ENCODE results near the gene RMND5A. TPM values are rescaled to one million over a fixed set of nuclear protein-coding genes. Genes with fewer than 3 reads are reported as not detected.

RMND5A gene
- polyA plus RNA-seq, 4 donors, result 13.5 to 63.5 (median 19.8) TPM

GRCh38 chr2:86746939-86747338 is 26.8 kb downstream of the RMND5A start:
- DNase-seq (peak; percentile 40 to 53), FAIRE-seq (no peak)
- H3K27ac ChIP-seq (ENCODE audit: low read depth in 1 of 3, low read length in 2 of 3), result no peak overlapping the region

GRCh38 chr2:86747711-86748639 is 27.9 kb downstream of the RMND5A start:
- WGBS, 3 donors, result 92 to 97% (median 95%) methylated on average over 9 of the region's 9 CpGs
- H3K27me3 ChIP-seq (ENCODE audit: control insufficient read depth in 3 of 3, insufficient read depth in 3 of 3, low read length in 3 of 3), result no peaks in the 10 kb centered on the region
- peaks cover 0 to 7% (median 0%) of the 10 kb centered on the region in 3 donors for H3K4me1 ChIP-seq (ENCODE audit: control insufficient read depth in 3 of 3, insufficient read depth in 2 of 3, low read depth in 1 of 3, low read length in 2 of 3)
- no peak overlapping the region for H3K4me3 ChIP-seq (ENCODE audit: low read depth in 1 of 3, low read length in 3 of 3)
- H3K9me3 ChIP-seq (ENCODE audit: control insufficient read depth in 2 of 2, insufficient read depth in 1 of 2, low read depth in 1 of 2, low read length in 1 of 2), result peaks cover 0 to 12% of the 10 kb centered on the region in 2 donors
- FAIRE-seq, result no peak
- peaks cover 4 to 8% (median 6%) of the 10 kb centered on the region in 3 donors for H3K36me3 ChIP-seq (ENCODE audit: control insufficient read depth in 3 of 3, insufficient read depth in 2 of 3, low read depth in 1 of 3, low read length in 3 of 3)
- no peak overlapping the region for H3K27ac ChIP-seq (ENCODE audit: low read depth in 1 of 3, low read length in 2 of 3)
- DNase-seq, result peak in 1 of 2 donors; percentile 20

More at GRCh38 chr2:86746939-86747338, 26.8 kb downstream of the RMND5A start:
- peaks cover 0 to 12% of the 10 kb centered on the region in 2 donors for H3K9me3 ChIP-seq (ENCODE audit: control insufficient read depth in 2 of 2, insufficient read depth in 1 of 2, low read depth in 1 of 2, low read length in 1 of 2)
- no peak overlapping the region for H3K4me3 ChIP-seq (ENCODE audit: low read depth in 1 of 3, low read length in 3 of 3)
- peaks cover 0 to 7% (median 0%) of the 10 kb centered on the region in 3 donors for H3K4me1 ChIP-seq (ENCODE audit: control insufficient read depth in 3 of 3, insufficient read depth in 2 of 3, low read depth in 1 of 3, low read length in 2 of 3)
- H3K36me3 ChIP-seq (ENCODE audit: control insufficient read depth in 3 of 3, insufficient read depth in 2 of 3, low read depth in 1 of 3, low read length in 3 of 3), result peaks cover 3 to 8% (median 6%) of the 10 kb centered on the region in 3 donors
- H3K27me3 ChIP-seq (ENCODE audit: control insufficient read depth in 3 of 3, insufficient read depth in 3 of 3, low read length in 3 of 3), result no peaks in the 10 kb centered on the region

DNA sequence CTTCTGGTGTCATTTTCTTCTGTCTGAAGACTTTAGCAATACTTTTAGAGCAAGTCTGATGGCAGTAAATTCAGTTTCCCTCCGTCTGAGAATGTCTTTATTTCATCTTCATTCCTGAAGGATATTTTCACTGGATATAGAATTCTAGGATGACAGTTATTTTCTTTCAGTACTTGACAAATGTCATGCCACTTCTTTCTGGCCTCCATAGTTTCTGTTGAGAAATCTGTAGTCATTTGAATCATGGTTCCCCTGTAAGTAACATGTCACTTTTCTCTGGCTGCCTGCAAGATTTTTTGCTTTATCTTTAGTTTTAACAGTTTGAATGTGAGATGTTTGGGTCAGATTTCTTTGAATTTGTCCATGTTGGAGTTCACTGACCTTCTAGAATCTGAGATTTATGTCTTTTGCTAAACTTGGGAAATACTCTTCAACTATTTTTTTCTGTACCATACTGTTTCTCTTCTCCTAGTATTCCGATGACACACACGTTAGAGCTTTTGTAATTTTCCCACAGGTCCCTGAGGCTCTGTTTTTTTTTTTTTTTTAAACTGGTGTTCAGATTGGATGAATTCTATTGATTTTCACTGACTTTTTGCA is 30.2 kb downstream of the RMND5A start:
- peaks cover 0 to 12% of the 10 kb centered on the region in 2 donors for H3K9me3 ChIP-seq (ENCODE audit: control insufficient read depth in 2 of 2, insufficient read depth in 1 of 2, low read depth in 1 of 2, low read length in 1 of 2)
- no peak overlapping the region for H3K27ac ChIP-seq (ENCODE audit: low read depth in 1 of 3, low read length in 2 of 3)
- H3K27me3 ChIP-seq (ENCODE audit: control insufficient read depth in 3 of 3, insufficient read depth in 3 of 3, low read length in 3 of 3), result no peaks in the 10 kb centered on the region
- H3K4me1 ChIP-seq (ENCODE audit: control insufficient read depth in 3 of 3, insufficient read depth in 2 of 3, low read depth in 1 of 3, low read length in 2 of 3), result peaks cover 0 to 7% (median 0%) of the 10 kb centered on the region in 3 donors
- DNase-seq (peak in 1 of 2 donors; percentile 15), FAIRE-seq (no peak)
- 96 to 98% (median 97%) methylated on average over 3 of the region's 3 CpGs for WGBS, 3 donors
- H3K4me3 ChIP-seq (ENCODE audit: low read depth in 1 of 3, low read length in 3 of 3), result no peak overlapping the region
- peaks cover 5 to 11% (median 8%) of the 10 kb centered on the region in 3 donors for H3K36me3 ChIP-seq (ENCODE audit: control insufficient read depth in 3 of 3, insufficient read depth in 2 of 3, low read depth in 1 of 3, low read length in 3 of 3)

DNA sequence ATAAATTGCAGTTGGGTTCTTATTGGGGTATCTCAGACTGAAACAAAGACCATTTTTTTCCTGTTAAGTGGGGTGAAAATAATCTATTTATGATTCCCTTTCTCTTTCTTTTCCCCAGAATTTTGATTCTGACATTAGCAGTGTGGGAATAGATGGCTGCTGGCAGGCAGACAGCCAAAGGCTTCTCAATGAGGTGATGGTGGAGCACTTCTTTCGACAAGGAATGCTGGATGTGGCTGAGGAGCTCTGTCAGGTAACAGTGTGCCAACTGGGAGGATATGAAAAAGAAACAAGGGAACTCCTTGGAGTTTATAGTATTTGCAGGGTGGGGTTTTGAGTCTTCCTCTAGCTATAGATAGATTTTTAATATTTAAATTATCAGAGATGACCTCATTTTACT is 31.7 kb downstream of the RMND5A start:
- Histone ChIP-seq H3K4me1 (ENCODE audit: control insufficient read depth in 3 of 3, insufficient read depth in 2 of 3, low read depth in 1 of 3, low read length in 2 of 3) (peaks cover 0 to under 1% (median 0%) of the 10 kb centered on the region in 3 donors), H3K4me3 (ENCODE audit: low read depth in 1 of 3, low read length in 3 of 3) (no peak overlapping the region), H3K27me3 (ENCODE audit: control insufficient read depth in 3 of 3, insufficient read depth in 3 of 3, low read length in 3 of 3) (no peaks in the 10 kb centered on the region), H3K27ac (ENCODE audit: low read depth in 1 of 3, low read length in 2 of 3) (no peak overlapping the region), H3K36me3 (ENCODE audit: control insufficient read depth in 3 of 3, insufficient read depth in 2 of 3, low read depth in 1 of 3, low read length in 3 of 3) (peaks cover 4 to 15% (median 8%) of the 10 kb centered on the region in 3 donors), H3K9me3 (ENCODE audit: control insufficient read depth in 2 of 2, insufficient read depth in 1 of 2, low read depth in 1 of 2, low read length in 1 of 2) (peaks cover 0 to 12% of the 10 kb centered on the region in 2 donors)
- 92 to 96% (median 94%) methylated on average over 1 of the region's 1 CpG for WGBS, 3 donors
- FAIRE-seq (no peak), DNase-seq (no peak)

GRCh38 chr2:86752934-86753333 is 32.8 kb downstream of the RMND5A start:
- no peaks in the 10 kb centered on the region for H3K4me1 ChIP-seq (ENCODE audit: control insufficient read depth in 3 of 3, insufficient read depth in 2 of 3, low read depth in 1 of 3, low read length in 2 of 3)
- no peaks in the 10 kb centered on the region for H3K27me3 ChIP-seq (ENCODE audit: control insufficient read depth in 3 of 3, insufficient read depth in 3 of 3, low read length in 3 of 3)
- peak in 1 of 2 donors; percentile 15 for DNase-seq
- peaks cover 0 to 12% of the 10 kb centered on the region in 2 donors for H3K9me3 ChIP-seq (ENCODE audit: control insufficient read depth in 2 of 2, insufficient read depth in 1 of 2, low read depth in 1 of 2, low read length in 1 of 2)
- H3K4me3 ChIP-seq (ENCODE audit: low read depth in 1 of 3, low read length in 3 of 3), result no peak overlapping the region
- H3K27ac ChIP-seq (ENCODE audit: low read depth in 1 of 3, low read length in 2 of 3), result no peak overlapping the region
- 88 to 95% (median 95%) methylated on average over 3 of the region's 3 CpGs for WGBS, 3 donors
- peaks cover 4 to 15% (median 8%) of the 10 kb centered on the region in 3 donors for H3K36me3 ChIP-seq (ENCODE audit: control insufficient read depth in 3 of 3, insufficient read depth in 2 of 3, low read depth in 1 of 3, low read length in 3 of 3)
- FAIRE-seq, result no peak

DNA sequence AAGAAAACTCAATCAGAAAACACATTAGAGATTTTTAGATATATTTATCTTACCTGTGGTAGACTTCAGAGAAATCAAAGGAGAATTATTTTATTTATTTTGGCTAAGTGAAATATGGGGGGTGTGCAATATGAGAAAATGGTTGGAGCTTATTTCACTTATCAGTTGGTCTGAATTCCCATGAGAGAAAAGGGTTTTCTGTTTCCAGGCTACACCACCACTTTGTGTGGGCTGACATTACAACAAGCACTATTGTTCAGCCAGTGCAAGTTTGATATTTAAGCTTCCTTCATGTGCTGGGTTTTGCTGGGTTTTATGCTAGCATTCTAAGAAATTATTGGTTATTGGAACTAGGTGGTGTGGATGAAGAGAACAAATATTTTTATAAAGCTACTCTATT is 33.5 kb downstream of the RMND5A start:
- H3K36me3 ChIP-seq (ENCODE audit: control insufficient read depth in 3 of 3, insufficient read depth in 2 of 3, low read depth in 1 of 3, low read length in 3 of 3), result peaks cover 4 to 15% (median 8%) of the 10 kb centered on the region in 3 donors
- no peaks in the 10 kb centered on the region for H3K4me1 ChIP-seq (ENCODE audit: control insufficient read depth in 3 of 3, insufficient read depth in 2 of 3, low read depth in 1 of 3, low read length in 2 of 3)
- no peak overlapping the region for H3K27ac ChIP-seq (ENCODE audit: low read depth in 1 of 3, low read length in 2 of 3)
- peaks cover 0 to 12% of the 10 kb centered on the region in 2 donors for H3K9me3 ChIP-seq (ENCODE audit: control insufficient read depth in 2 of 2, insufficient read depth in 1 of 2, low read depth in 1 of 2, low read length in 1 of 2)
- FAIRE-seq (no peak), DNase-seq (no peak)
- H3K4me3 ChIP-seq (ENCODE audit: low read depth in 1 of 3, low read length in 3 of 3), result no peak overlapping the region
- H3K27me3 ChIP-seq (ENCODE audit: control insufficient read depth in 3 of 3, insufficient read depth in 3 of 3, low read length in 3 of 3), result no peaks in the 10 kb centered on the region

DNA sequence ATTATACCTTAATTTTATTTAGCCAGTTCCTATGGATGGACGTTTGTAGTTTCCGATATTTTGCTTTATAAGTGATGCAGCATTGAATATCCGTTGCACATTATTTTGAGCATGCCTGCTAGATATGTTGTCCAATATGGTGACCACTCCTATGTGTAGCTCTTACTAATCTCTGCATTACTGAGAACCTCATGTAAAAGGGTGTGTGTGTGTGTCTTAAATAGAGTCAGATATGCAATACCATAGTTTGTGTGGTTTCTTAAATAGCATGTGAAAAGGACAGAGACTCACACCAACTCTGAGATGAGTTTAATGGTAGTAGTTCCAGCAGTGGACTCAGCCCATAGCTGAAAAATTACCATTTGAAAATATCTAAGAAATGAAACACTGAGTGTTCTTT is 38.3 kb downstream of the RMND5A start:
- 93 to 97% (median 95%) methylated on average over 3 of the region's 3 CpGs for WGBS, 3 donors
- Histone ChIP-seq H3K4me3 (ENCODE audit: low read depth in 1 of 3, low read length in 3 of 3) (no peak overlapping the region), H3K36me3 (ENCODE audit: control insufficient read depth in 3 of 3, insufficient read depth in 2 of 3, low read depth in 1 of 3, low read length in 3 of 3) (peaks cover 2 to 19% (median 6%) of the 10 kb centered on the region in 3 donors), H3K9me3 (ENCODE audit: control insufficient read depth in 2 of 2, insufficient read depth in 1 of 2, low read depth in 1 of 2, low read length in 1 of 2) (no peaks in the 10 kb centered on the region), H3K27me3 (ENCODE audit: control insufficient read depth in 3 of 3, insufficient read depth in 3 of 3, low read length in 3 of 3) (no peaks in the 10 kb centered on the region), H3K27ac (ENCODE audit: low read depth in 1 of 3, low read length in 2 of 3) (no peak overlapping the region), H3K4me1 (ENCODE audit: control insufficient read depth in 3 of 3, insufficient read depth in 2 of 3, low read depth in 1 of 3, low read length in 2 of 3) (no peaks in the 10 kb centered on the region)
- DNase-seq (no peak), FAIRE-seq (no peak)

DNA sequence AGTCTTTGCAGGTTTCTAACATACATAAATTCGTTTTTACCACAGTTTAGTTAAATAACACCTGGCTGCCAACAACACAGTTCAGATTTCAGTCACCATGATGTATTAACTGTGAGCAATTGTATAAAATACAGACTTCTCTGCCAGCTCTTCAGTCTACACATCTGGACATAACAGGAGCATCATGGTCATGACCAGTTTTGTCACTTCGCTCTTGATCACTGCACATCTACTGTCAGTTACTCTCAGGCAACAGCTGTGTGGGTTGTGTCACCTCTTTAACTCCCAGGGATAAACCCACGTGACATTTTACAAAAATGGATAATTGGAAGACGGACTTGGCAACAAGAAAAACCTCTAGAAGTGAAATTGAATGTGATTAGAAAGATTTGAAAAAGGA is 40.3 kb downstream of the RMND5A start:
- Histone ChIP-seq H3K27me3 (ENCODE audit: control insufficient read depth in 3 of 3, insufficient read depth in 3 of 3, low read length in 3 of 3) (no peaks in the 10 kb centered on the region), H3K4me3 (ENCODE audit: low read depth in 1 of 3, low read length in 3 of 3) (no peak overlapping the region), H3K27ac (ENCODE audit: low read depth in 1 of 3, low read length in 2 of 3) (no peak overlapping the region), H3K36me3 (ENCODE audit: control insufficient read depth in 3 of 3, insufficient read depth in 2 of 3, low read depth in 1 of 3, low read length in 3 of 3) (peaks cover 0 to 13% (median 3%) of the 10 kb centered on the region in 3 donors), H3K9me3 (ENCODE audit: control insufficient read depth in 2 of 2, insufficient read depth in 1 of 2, low read depth in 1 of 2, low read length in 1 of 2) (no peaks in the 10 kb centered on the region), H3K4me1 (ENCODE audit: control insufficient read depth in 3 of 3, insufficient read depth in 2 of 3, low read depth in 1 of 3, low read length in 2 of 3) (no peaks in the 10 kb centered on the region)
- no peak for DNase-seq
- WGBS, 3 donors, result 83 to 85% (median 85%) methylated on average over 4 of the region's 4 CpGs
- FAIRE-seq, result no peak

All from small intestine (tissue), 7 donors.